ENCODE measurements around the gene CCR5. TPM values are rescaled to one million over a fixed set of nuclear protein-coding genes. Genes with fewer than 3 reads are reported as not detected.

The CCR5 gene
- total RNA-seq, 1 donor from 2014 or later = 0.22 TPM

DNA sequence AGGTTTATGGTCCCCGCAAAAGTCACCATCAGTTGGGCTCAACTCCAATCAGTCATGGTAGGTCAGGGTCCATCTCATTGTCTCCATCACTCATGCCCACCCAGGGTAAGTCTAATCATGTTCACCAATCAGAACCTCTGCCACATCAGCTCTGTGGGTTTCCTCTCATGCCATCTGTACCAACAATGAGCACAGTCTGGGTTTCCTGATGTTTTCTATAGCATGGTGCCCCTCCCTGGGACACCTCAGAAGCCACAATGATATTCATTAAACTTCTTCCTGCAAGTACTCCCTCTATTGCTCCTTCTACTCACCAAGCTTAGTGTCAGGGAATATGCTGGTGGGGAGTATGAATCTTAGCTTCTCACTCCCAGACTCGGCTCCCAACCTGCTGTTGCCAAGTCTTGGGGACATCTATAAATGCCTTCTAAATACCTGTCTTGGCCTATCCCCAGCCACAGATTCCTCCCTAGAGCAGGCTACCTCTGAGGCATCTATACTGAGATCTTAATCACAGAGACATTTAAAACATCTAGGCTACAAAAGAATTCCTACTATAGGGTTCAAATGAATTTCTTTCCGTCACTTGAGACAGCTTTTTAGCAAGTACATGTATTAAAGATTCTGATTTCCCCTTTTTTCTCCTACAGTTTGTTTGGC is 21.8 kb upstream of the CCR5 start:
- peaks cover 42% of the 10 kb centered on the region for H3K27me3 Mint-ChIP-seq
- H3K4me1 Mint-ChIP-seq (ENCODE audit: unreplicated experiment) = no peaks in the 10 kb centered on the region
- H3K27ac Mint-ChIP-seq = no peak overlapping the region
- H3K4me3 Mint-ChIP-seq = no peak overlapping the region
- no peaks in the 10 kb centered on the region for H3K9me3 Mint-ChIP-seq
- DNase-seq (ENCODE audit: extremely low spot score, unreplicated experiment) = no peak
- H3K36me3 Mint-ChIP-seq = no peaks in the 10 kb centered on the region
- TF ChIP-seq, protein P1, sequence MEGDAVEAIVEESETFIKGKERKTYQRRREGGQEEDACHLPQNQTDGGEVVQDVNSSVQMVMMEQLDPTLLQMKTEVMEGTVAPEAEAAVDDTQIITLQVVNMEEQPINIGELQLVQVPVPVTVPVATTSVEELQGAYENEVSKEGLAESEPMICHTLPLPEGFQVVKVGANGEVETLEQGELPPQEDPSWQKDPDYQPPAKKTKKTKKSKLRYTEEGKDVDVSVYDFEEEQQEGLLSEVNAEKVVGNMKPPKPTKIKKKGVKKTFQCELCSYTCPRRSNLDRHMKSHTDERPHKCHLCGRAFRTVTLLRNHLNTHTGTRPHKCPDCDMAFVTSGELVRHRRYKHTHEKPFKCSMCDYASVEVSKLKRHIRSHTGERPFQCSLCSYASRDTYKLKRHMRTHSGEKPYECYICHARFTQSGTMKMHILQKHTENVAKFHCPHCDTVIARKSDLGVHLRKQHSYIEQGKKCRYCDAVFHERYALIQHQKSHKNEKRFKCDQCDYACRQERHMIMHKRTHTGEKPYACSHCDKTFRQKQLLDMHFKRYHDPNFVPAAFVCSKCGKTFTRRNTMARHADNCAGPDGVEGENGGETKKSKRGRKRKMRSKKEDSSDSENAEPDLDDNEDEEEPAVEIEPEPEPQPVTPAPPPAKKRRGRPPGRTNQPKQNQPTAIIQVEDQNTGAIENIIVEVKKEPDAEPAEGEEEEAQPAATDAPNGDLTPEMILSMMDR (conservative IDR thresholded peaks at IDR 0.05) = no peak

DNA sequence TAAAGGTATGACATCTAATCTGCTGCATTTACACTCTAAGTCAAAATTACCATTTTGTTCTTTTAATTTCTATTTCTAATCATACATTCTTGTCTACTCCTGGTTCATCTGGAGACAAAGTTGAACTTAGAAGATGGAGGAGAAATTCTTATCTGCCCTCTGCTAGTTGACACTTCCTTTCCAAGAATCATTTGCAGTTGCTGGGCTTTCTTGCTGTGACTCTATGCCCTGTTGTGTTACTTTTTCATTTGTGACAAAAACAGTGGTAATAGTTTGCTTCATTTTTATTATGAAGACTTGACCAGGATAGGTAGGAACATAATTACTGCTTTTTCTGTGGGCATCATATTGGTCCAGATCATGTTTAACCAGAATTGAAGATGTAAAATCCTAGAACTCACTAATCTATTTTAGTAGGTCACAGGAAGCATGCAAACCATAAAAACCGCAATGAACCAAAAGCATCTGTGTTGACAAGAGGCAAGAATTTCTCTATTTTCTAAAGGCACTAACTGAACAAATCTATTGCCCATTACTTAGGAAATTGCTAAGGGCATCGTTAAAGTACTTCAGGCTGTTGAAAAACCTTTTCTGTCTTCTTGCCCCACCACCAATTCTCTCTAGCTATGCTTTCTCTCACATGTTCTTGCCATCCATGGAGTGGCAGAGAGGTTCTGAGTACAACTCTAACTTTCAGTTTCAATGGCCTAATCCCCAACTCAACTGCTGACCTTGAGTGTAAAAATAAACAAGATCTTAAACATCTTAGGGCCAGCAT is 21.1 kb upstream of the CCR5 start:
- TF ChIP-seq, protein P1 (conservative IDR thresholded peaks at IDR 0.05) = no peak
- Mint-ChIP-seq H3K4me3 (no peak overlapping the region), H3K9me3 (no peaks in the 10 kb centered on the region), H3K4me1 (ENCODE audit: unreplicated experiment) (no peaks in the 10 kb centered on the region), H3K27me3 (peaks cover 48% of the 10 kb centered on the region), H3K36me3 (no peaks in the 10 kb centered on the region), H3K27ac (no peak overlapping the region)
- no peak for DNase-seq (ENCODE audit: extremely low spot score, unreplicated experiment)

DNA sequence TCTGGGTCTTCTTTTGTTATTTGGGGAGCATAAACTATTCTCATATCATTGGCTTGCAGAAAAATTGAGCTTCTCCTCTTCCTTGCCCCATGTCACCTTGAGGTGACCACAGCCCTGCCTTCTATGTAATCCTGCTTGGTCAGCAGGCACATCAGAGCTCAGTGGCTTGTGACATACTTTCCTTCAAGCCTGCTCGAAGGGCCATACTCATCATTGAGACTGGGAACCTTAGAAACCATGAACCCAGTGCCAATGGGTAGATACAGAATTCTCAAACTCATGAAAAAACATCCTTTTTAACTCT is 20.5 kb upstream of the CCR5 start:
- DNase-seq (ENCODE audit: extremely low spot score, unreplicated experiment) = no peak
- no peaks in the 10 kb centered on the region for H3K36me3 Mint-ChIP-seq
- H3K27me3 Mint-ChIP-seq = peaks cover 53% of the 10 kb centered on the region
- H3K4me1 Mint-ChIP-seq (ENCODE audit: unreplicated experiment) = no peaks in the 10 kb centered on the region
- H3K4me3 Mint-ChIP-seq = no peak overlapping the region
- TF ChIP-seq, protein P1 (conservative IDR thresholded peaks at IDR 0.05) = no peak
- no peak overlapping the region for H3K27ac Mint-ChIP-seq
- H3K9me3 Mint-ChIP-seq = no peaks in the 10 kb centered on the region

DNA sequence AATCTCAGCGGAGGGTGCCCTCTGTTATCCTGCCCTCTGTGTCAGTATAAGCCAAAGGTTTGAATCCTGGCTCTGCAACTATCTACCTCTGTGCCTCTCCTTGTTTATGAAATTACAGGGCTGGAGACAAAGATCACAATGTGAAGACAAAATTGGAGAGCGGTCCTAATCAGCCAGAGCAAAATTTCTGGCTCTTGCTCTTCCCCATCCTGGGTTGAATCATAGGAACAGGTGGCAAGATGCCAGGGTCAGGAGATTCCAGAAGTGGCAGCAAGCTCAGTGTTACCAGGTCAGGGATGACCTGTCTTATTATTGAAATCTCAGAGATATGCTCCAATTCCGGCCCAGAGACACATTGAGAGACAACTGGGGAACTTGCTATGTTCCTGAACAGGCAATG is 19.1 kb upstream of the CCR5 start:
- peaks cover 67% of the 10 kb centered on the region for H3K27me3 Mint-ChIP-seq
- no peaks in the 10 kb centered on the region for H3K4me1 Mint-ChIP-seq (ENCODE audit: unreplicated experiment)
- TF ChIP-seq, protein P1 (conservative IDR thresholded peaks at IDR 0.05) = no peak
- no peaks in the 10 kb centered on the region for H3K36me3 Mint-ChIP-seq
- H3K9me3 Mint-ChIP-seq = no peaks in the 10 kb centered on the region
- no peak overlapping the region for H3K27ac Mint-ChIP-seq
- no peak for DNase-seq (ENCODE audit: extremely low spot score, unreplicated experiment)
- H3K4me3 Mint-ChIP-seq = no peak overlapping the region

DNA sequence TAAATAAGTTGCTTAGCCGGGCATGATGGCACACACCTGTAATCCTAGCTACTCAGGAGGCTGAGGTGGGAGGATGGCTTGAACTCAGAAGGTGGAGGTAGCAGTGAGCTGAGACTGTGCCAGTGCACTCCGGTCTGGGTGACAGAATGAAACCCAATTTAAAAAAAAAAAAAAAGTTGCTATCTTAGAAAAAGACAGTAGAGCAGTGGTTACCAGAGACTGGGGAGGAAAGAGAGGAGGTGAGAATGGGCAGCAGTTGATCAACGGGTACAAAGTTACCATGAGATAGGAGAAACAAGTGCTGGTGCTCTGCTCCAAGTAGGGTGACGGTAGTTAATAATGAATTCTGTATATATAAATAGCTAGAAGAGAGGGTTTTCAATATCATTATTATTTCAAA is 17.7 kb upstream of the CCR5 start:
- H3K4me1 Mint-ChIP-seq (ENCODE audit: unreplicated experiment) = no peaks in the 10 kb centered on the region
- DNase-seq (ENCODE audit: extremely low spot score, unreplicated experiment) = no peak
- H3K27ac Mint-ChIP-seq = no peak overlapping the region
- peaks cover 79% of the 10 kb centered on the region for H3K27me3 Mint-ChIP-seq
- no peaks in the 10 kb centered on the region for H3K36me3 Mint-ChIP-seq
- no peak overlapping the region for H3K4me3 Mint-ChIP-seq
- H3K9me3 Mint-ChIP-seq = no peaks in the 10 kb centered on the region
- TF ChIP-seq, protein P1 (conservative IDR thresholded peaks at IDR 0.05) = no peak

Data from type B pancreatic cell (in vitro differentiated cells).